Esophagus squamous epithelium (tissue), 5 donors: ENCODE measurements around the gene PHACTR3. TPM values are rescaled to one million over a fixed set of nuclear protein-coding genes. Genes with fewer than 3 reads are reported as not detected.

Source experiments
- DNase-seq: peaks from one replicate; lab custom pipeline; 2025; lab: John Stamatoyannopoulos, UW
- H3K27ac ChIP-seq, 4 donors: fragments of 200-600 bp; sonication (generic); one replicate each; pipeline ENCODE4 v1.5.1; 2016 to 2019; ENCODE audit warnings: mild to moderate bottlenecking in 1 of 4
- H3K27me3 ChIP-seq, 4 donors: fragments of 200-600 bp; sonication (generic); 1 replicate in 3 of 4; 2 replicates in 1 of 4; pipeline versions ENCODE4 v1.5.1 to v1.6.0; 2017 to 2021; ENCODE audit warnings: antibody characterized with exemption in 1 of 4
- H3K36me3 ChIP-seq, 3 donors: fragments of 200-600 bp; sonication (generic); one replicate each; pipeline ENCODE4 v1.5.1; 2016 to 2019
- H3K4me1 ChIP-seq, 3 donors: fragments of 200-600 bp; sonication (generic); one replicate each; pipeline ENCODE4 v1.5.1; 2017 to 2019
- H3K4me3 ChIP-seq, 4 donors: fragments of 200-600 bp; sonication (generic); 1 replicate in 3 of 4; 2 replicates in 1 of 4; pipeline ENCODE4 v1.5.1; 2016 to 2019; ENCODE audit warnings: mild to moderate bottlenecking in 2 of 4, moderate library complexity in 1 of 4
- H3K9me3 ChIP-seq, 3 donors: fragments of 200-600 bp; sonication (generic); one replicate each; pipeline ENCODE4 v1.5.1; 2016 to 2019
- POLR2A ChIP-seq, 4 donors: fragments of 450-650 bp; IDR thresholded peaks; one replicate each; pipeline ENCODE4 v1.6.1; 2017; ENCODE audit warnings: antibody characterized with exemption in 4 of 4, mild to moderate bottlenecking in 4 of 4, moderate library complexity in 3 of 4
- WGBS, 2 donors: methylation state at CpG; one replicate each; pipeline ENCODE4 v1.1.5; 2018; 5-methylcytosine and 5-hydroxymethylcytosine counted together
- intact Hi-C: fragments of 100-400 bp; cut with DNase I; formaldehyde crosslinking; loops from one replicate; pipeline ENCODE4 v1.15.0; 2022
- total RNA-seq, 4 donors: library from RNA; depleted of rRNA; stranded (reverse); fragments of >200 nt; gene quantifications; one replicate each; pipeline ENCODE4 v1.1.0, GENCODE V29; 2016
- TF ChIP-seq, protein P1 (sequence below), 6 experiments: fragments of 450-650 bp in 4 of 6; fragments of 200-600 bp in 2 of 6; sonication (generic) in 2 of 6; IDR thresholded peaks; one replicate each; pipeline ENCODE4 v1.5.1; 2016 to 2019; ENCODE audit warnings: antibody characterized with exemption in 6 of 6, mild to moderate bottlenecking in 4 of 6, moderate library complexity in 4 of 6
- donor health status: DM: yes; HTN: yes; CAD: no.

The PHACTR3 gene
- total RNA-seq, 4 donors from 2014 or later, result 0.13 to 2.5 (median 0.32) TPM

DNA sequence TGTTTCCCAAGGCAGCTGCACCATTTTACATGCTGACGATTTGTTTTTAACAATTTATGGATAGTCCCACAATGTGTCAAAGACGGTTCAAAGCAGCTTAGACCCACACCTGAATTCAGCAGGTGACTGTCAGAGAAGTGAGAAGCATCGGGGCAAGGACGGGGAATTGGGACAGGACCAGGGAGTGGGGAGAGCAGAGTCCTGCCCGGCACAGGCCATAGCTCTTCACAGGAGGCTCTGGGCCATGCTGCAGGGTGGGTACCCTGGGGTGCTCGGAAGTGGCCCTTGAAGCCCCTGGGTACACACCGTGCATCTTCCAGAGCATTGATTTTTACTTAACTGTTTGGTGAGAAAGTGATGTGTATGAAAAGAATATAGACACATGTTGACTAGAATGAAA lies 33.2 kb upstream of the PHACTR3 start:
- Histone ChIP-seq H3K4me1 (peaks cover 4 to 7% (median 5%) of the 10 kb centered on the region in 3 donors), H3K9me3 (no peaks in the 10 kb centered on the region), H3K4me3 (no peak overlapping the region), H3K27me3 (peaks cover 0 to 89% (median 2%) of the 10 kb centered on the region in 4 donors), H3K36me3 (no peaks in the 10 kb centered on the region), H3K27ac (no peak overlapping the region)
- TF ChIP-seq, protein P1, sequence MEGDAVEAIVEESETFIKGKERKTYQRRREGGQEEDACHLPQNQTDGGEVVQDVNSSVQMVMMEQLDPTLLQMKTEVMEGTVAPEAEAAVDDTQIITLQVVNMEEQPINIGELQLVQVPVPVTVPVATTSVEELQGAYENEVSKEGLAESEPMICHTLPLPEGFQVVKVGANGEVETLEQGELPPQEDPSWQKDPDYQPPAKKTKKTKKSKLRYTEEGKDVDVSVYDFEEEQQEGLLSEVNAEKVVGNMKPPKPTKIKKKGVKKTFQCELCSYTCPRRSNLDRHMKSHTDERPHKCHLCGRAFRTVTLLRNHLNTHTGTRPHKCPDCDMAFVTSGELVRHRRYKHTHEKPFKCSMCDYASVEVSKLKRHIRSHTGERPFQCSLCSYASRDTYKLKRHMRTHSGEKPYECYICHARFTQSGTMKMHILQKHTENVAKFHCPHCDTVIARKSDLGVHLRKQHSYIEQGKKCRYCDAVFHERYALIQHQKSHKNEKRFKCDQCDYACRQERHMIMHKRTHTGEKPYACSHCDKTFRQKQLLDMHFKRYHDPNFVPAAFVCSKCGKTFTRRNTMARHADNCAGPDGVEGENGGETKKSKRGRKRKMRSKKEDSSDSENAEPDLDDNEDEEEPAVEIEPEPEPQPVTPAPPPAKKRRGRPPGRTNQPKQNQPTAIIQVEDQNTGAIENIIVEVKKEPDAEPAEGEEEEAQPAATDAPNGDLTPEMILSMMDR (IDR thresholded peaks at IDR 0.05), result no peak
- TF ChIP-seq POLR2A (IDR thresholded peaks at IDR 0.05), result no peak
- 21 to 49% methylated on average over 3 to 7 of the region's 7 CpGs for WGBS, 2 donors
- intact Hi-C loops, result no loop called here
- DNase-seq, result no peak

DNA sequence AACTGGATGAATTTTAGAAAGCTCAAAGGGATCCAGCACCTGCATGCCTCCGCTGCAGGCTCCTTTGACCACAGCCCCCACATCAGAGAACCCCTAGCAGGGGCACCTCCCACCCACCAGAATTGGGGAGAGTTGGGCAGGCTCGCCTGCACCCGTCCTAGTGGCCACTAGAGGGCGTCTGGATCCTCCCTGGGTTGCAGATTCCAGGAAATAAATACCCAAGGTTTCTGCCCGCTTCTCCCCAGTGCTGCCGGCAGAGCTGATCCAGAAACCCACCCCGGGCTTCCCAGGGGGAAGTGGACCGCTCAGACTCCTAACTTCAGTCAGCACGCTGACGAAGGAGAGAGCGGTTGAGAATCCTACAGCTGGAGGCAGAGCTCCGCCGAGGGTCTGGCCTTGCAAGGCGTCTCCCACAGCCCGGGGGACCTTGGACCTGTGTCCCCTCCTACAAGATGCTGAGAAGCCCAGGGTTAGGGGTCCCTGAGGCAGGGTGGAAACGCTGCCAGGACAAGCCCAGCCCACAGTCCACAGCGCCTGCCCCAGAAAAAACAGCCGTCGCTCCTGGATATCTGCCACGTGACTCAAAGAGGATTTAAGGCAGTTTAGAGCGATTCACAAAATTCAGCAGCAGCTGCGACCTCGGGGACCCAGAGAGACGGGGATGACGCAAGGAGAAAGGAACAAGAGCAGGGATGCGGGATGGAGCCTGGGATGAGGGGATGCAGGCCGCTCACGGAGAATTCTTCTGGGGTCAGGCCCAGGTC lies 32.6 kb upstream of the PHACTR3 start:
- H3K27me3 ChIP-seq, result peaks cover 0 to 89% (median 5%) of the 10 kb centered on the region in 4 donors

DNA sequence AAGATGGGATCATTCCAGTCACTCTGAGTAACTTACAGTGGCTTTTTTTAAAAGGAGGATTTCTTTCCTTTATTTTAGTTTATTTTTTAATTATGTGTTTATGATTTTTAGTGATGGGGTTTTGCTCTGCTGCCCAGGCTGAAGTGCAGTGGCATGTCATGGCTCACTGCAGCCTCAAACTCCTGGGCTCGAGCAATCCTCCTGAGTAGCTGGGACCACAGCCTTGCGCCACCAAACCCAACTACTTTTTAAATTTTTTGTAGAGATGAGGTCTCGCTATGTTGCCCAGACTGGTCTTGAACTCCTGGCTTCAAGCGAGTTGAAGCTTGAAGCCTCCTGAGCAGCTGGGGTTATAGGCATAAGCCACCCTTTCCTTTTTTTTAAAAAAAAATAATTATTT lies 31.8 kb upstream of the PHACTR3 start:
- 78 to 94% methylated on average over 4 of the region's 4 CpGs for WGBS, 2 donors
- TF ChIP-seq, protein P1 (IDR thresholded peaks at IDR 0.05), result no peak
- TF ChIP-seq POLR2A (IDR thresholded peaks at IDR 0.05), result no peak
- Histone ChIP-seq H3K4me3 (no peak overlapping the region), H3K36me3 (no peaks in the 10 kb centered on the region), H3K9me3 (no peaks in the 10 kb centered on the region), H3K27ac (no peak overlapping the region), H3K27me3 (peaks cover 0 to 90% (median 5%) of the 10 kb centered on the region in 4 donors), H3K4me1 (peaks cover 4 to 13% (median 5%) of the 10 kb centered on the region in 3 donors)
- DNase-seq, result no peak
- intact Hi-C loops, result no loop called here

More for the DNA sequence above, 32.6 kb upstream of the PHACTR3 start:
- 13 to 16% methylated on average over 9 to 18 of the region's 28 CpGs for WGBS, 2 donors
- intact Hi-C loops, result no loop called here
- DNase-seq, result no peak
- Histone ChIP-seq H3K36me3 (no peaks in the 10 kb centered on the region), H3K27ac (peak overlapping the region in 3 of 4 donors; percentile 42 to 68 (median 57)), H3K9me3 (no peaks in the 10 kb centered on the region), H3K4me3 (peak overlapping the region; percentile 16 to 66 (median 37)), H3K4me1 (peaks cover 4 to 7% (median 5%) of the 10 kb centered on the region in 3 donors)
- TF ChIP-seq, protein P1 (IDR thresholded peaks at IDR 0.05), result peak; percentile 73 to 92 (median 80)
- TF ChIP-seq POLR2A (IDR thresholded peaks at IDR 0.05), result no peak

DNA sequence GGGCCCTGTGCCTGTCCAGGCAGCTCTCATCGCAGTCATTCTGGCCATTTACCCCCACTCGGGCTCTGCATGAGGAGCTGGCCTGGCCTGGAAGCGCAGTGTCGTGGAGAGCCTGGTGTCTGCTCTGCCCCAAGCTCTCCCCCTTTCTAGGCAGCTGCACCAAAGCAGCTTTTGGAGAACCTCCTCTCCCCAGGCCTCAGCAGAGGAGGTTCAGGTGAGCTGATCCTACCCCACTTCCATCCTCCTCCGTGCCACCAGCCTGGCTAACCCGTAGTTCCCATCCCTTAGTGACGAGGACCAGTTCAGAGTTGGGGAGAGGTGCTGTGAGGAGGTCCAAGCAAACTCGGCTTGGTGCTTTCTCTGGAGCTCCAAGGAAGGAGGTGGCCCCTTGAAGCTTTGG lies 30.5 kb upstream of the PHACTR3 start:
- Histone ChIP-seq H3K27ac (no peak overlapping the region), H3K27me3 (peaks cover 0 to 90% (median 12%) of the 10 kb centered on the region in 4 donors), H3K4me1 (peaks cover 4 to 16% (median 5%) of the 10 kb centered on the region in 3 donors), H3K4me3 (no peak overlapping the region), H3K9me3 (no peaks in the 10 kb centered on the region), H3K36me3 (no peaks in the 10 kb centered on the region)
- WGBS, 2 donors, result 58 to 71% methylated on average over 2 to 6 of the region's 8 CpGs
- TF ChIP-seq, protein P1 (IDR thresholded peaks at IDR 0.05), result no peak
- TF ChIP-seq POLR2A (IDR thresholded peaks at IDR 0.05), result no peak
- intact Hi-C loops, result no loop called here
- DNase-seq, result no peak

DNA sequence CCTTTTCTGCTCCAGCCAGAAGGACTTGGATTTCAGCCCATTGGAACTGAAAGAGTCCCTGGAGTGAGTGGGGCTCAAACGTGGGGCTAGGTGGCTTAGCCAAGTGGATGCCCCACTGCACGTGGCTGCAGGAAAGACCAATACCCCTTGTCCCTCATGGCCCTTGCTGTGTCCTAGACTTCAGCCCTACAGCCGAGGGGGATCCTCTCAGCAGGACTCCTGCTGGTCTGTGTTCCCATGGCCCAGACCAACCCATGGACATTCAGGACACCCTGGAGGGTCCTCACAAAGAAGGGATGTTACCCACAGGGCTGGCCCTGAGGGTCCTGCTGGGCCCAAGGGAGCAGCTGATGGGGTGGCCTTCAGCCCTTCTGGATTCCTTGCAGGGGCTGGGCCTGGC lies 30.0 kb upstream of the PHACTR3 start:
- H3K27ac ChIP-seq, result no peak overlapping the region
- H3K36me3 ChIP-seq, result no peaks in the 10 kb centered on the region
- peaks cover 4 to 17% (median 5%) of the 10 kb centered on the region in 3 donors for H3K4me1 ChIP-seq
- no peak for DNase-seq
- H3K27me3 ChIP-seq, result peaks cover 0 to 90% (median 12%) of the 10 kb centered on the region in 4 donors
- no peak overlapping the region for H3K4me3 ChIP-seq
- no peaks in the 10 kb centered on the region for H3K9me3 ChIP-seq
- no peak for TF ChIP-seq POLR2A (IDR thresholded peaks at IDR 0.05)
- TF ChIP-seq, protein P1 (IDR thresholded peaks at IDR 0.05), result no peak
- WGBS, 2 donors, result 46% methylated on average over 3 of the region's 3 CpGs; no CpG with 5 or more reads in 1 of the 2 donors
- intact Hi-C loops, result no loop called here
